COR-L47 (cell line): ENCODE results near the gene IFNLR1.
A peak's percentile ranks its signal among the peaks of the same experiment; 100 is the strongest.
"Not testable (repeated sequence)": the region's sequence is repeated elsewhere in the genome, so short reads cannot be mapped to it uniquely, and the experiment has no call there.

Experiments
- DNase-seq: peaks from one replicate; lab custom pipeline; 2025; lab: John Stamatoyannopoulos, UW

IFNLR1 gene

DNA sequence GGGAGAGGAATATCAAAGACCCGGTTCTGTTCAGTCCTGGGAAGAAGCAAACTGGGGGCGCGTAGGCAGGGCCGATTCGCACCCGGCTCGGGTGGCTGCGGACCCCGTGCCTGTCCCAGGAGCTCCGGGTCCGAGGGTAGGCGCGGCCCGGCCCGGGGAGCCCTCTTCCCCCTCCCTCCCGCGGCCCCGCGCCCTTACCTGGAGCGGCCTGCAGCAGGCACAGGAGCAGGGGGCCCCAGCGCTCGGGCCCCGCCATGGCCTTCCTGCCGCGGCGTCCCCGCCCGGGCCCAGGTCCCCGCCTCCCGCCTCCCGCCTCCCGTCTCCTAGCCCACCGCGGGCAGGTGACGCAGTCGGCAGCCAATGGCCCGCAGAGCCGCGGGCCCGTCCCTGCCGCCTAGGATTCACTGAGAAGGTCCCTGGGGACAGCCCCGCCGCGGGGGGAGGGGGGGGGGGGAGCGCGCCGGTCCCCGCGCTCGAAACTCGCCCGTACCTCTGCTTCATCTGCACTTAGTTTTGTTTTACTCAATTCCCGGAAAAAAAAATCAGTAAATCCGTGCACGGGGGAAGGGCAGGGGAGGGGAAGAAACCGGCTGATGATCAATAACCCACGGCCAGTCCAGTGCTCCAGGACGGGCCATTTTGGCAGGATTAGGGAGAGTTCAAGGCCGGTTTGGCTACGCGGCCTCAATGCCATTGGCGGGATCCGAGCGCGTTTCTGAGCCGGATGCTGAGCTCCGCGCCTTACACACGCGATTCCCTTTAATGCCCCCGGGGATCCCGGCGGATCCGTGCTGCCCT, at the start of gene IFNLR1:
Gene IFNLR1 (minus strand): TSS at position 297 of the 798 bp plus-strand sequence. CDS start 41 bp downstream, at position 256.
- DNase-seq = peak; percentile 71

DNA sequence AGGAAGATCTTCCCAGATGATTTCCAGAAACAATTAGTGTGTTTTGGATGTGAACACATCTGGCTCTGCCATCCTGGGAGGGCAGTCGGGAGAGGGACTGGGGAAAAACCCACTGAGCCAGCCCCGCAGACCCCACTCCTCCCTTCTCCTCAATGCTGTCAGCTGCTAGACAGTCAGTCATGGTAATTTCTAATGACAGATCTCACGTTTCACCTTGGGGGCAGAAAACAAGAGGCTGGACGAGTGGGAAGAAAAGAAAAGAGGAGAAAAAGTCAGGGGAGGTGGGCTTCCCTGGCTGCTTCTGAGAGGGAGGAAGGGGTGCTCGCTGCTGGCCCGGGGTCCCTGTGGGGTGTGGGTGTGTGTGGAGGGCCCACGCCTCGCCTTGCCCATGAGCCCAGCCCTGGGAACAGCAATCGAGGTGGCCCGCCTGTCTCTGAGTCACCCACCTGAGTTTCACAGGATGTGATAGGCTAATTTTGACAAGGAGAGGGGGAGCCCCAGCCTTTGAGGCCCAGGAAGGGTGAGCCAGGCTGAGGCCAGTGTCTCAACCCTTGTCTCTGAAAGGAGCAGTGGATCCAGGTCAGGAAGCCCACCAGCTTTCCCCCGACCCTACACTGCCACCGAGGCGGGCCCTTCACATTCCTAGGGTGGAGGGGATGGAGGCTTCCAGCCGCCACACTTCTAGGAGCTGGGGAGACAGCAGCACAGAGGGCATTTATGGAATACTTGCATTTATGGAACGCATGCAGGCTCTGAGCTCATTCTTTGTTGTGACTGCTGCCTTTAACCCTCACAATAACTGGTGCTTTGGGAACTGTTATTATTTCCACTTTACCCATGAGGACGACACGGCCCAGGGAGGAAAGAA, 49.1 kb upstream of the IFNLR1 start:
- DNase-seq = no peak

DNA sequence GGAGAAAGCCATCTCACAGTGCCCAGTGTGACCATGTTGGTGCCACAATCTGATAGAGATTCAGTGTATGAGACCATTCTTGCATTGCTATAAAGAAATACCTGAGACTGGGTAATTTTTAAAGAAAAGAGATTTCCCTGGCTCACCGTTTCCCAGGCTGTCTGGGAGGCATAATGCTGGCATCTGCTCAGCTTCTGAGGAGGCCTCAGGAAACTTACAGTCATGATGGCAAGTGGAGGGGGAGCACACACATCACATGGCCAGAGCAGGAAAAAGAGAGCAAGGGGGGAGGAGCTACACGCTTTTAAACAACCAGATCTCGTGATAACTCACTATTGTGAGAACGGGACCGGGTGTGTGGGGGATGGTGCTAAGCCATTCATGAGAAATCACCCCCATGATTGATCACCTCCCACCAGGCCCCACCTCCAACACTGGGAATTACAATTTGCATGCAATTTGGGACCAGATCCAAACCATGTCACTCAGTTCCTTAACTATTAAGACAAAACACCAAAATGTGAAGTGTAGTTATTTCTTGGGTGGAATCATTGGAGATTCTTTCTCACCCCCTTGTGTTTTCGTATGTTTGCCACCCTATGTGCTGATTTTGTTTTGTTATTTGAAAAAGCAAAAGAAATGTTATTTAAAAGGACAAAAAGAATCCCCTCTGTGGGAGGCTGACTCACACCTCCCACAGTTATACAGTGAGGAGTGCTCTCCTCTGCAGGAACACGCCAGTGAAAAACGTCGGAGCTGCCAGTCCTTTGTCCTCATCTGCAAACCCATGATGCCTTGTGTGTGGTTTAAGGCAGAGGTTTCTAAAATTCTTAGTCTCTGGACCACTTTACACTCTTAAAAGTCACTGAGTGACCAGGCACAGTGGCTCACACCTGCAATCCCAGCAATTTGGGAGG, 46.9 kb upstream of the IFNLR1 start:
- DNase-seq = no peak

DNA sequence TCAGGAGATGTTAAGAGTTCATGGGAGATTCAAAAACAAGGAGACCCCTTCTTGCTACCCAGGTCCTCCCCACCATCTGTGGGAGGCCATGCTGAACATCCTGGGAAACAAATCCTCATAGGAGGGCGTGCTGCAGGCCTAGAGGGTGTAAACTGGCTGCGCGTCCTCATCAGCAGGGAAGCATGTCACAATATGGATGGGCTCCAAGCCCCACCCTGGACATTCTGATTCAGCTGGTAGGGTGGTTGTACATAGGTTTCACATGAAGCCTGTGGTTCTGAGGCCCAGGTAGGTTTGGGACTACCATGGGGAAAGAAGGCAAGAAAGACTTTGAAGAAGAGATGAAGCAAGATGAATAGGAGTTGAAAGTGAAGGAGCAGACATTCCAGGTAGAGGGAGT, 44.6 kb upstream of the IFNLR1 start:
- no peak for DNase-seq

DNA sequence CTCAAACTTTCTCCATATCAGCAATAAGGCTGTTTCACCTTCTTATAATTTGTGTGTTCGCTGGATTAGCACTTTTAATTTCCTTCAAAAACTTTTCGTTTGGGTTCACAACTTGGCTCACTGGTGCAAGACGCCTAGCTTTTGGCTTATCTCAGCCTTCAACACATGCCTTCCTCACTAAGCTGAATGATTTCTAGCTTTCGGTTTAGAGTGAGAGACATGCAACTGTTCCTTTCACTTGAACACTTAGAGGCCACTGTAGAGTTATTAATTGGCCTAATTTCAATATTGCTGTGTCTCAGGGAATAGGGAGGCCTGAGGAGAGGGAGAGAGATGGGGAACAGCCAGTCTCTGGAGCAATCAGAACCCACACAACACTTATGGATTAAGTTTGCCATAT, 41.2 kb upstream of the IFNLR1 start:
- no peak for DNase-seq

DNA sequence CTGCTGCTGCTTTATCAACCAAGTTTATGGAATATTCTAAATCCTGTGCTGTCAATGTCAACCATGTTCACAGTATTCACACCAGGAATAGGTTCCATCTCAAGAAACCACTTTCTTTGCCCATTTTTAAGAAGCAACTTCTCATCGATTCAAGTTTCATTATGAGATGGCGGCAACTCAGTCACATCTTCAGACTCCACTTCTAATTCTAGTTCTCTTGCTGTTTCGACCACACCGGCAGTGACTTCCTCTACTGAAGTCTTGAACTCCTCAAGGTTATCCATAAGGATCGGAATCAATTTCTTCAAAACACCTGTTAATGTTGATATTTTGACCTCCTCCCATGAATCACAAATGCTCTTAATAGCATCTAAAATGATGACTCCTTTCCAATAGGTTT, 39.7 kb upstream of the IFNLR1 start:
- no peak for DNase-seq

DNA sequence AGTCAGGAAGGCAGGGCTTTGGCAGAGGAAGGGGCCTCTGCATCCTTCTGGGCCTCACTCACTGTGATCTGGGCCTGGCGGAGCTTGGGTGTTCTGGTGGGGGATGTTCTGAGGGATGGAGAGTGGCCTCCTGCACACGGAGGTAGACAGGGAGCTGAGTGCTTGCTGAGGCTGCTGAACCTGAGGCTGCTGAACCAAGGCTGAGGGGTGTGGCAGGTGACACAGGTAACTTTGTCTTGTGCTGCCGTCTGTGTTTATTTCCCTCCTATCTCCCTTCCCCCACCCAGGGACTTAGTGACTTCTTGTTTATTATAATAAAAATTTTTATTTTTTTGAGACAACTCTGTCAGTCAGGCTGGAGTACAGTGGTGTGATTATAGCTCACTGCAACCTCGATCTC, 37.7 kb upstream of the IFNLR1 start:
- DNase-seq = no peak

DNA sequence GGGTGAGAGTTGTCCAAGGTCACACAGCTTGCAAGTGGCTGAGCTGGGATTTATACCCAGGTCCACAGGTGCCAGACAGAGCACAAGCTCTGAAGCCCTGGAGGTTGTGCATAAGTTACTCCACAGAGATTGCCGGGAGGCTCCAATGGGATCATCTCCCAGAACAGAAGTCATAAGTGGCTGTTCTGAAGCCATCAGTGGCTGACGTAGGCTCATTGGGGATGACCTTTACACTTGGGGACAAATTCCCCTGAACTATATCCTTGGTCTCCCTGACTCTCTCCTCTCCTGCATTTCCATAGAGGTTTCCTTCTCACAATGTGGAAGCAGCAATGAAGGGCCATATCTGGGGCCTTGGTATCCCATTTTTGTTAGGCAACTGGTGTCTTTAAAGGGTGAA, 37.0 kb upstream of the IFNLR1 start:
- DNase-seq = no peak

DNA sequence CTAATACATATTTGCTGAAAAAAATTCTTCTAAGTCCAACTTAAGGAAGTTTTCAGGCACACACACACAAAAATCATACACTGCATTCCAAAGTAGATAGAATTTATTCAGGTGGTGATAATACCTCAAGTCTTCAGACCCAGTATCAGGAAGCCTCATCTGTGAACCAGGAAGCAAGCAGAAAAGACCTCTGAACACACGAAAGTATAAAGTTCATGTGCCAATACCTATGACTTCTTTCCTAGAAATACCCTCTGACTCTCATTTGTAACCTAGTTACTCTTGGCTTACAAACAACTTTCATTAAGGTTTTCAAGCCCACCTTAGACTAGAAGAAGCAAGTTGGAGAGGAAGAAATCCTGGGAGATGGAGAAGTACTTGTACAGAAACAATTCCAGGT, 35.7 kb upstream of the IFNLR1 start:
- no peak for DNase-seq

DNA sequence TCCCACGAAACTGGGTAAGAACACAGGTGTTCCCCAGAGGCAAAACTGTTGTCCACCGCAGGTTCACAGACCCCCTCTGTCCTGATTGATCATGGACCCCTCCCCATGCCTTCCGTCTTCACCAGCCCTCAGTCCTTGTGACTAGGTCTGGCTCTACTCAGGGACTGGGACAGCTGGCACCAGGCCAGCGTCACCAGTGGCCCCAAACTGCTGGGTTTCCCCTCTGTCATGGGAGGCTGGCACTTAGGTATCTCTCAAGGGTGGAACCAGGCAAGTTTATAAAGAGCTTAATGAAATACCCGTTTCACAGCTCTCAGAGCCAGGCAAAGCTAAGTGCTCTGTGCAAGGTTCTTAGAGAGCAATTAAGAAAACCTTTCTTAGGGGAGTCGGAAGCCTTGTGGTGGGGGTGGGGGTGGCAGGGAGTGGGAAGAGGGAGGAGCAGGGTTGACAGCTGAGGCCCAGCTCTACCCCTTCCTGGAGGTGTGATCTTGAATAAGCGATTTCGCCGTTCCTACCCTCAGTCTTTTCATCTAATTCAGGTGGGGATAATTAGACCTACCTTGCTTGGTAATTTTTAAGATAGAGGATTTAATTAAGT, 35.0 kb upstream of the IFNLR1 start:
- DNase-seq = no peak

DNA sequence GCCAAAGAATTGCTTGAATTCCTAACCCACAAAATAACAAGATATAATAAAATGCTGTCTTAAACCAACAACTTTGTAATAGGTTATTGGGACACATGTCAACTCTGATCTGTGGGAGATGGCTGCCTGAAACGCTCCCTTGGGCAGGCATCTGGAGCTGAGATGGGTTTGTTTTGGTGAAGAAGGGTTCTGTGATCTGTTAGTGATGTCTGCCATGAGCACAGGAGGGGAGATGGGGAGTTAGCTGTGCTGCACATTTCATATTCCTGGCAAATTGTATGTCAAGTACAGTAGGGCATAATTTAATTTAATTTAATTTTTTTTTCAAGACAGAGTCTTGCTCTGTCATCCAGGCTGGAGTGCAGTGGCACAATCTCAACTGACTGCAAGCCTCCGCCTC, 34.2 kb upstream of the IFNLR1 start:
- DNase-seq = no peak

DNA sequence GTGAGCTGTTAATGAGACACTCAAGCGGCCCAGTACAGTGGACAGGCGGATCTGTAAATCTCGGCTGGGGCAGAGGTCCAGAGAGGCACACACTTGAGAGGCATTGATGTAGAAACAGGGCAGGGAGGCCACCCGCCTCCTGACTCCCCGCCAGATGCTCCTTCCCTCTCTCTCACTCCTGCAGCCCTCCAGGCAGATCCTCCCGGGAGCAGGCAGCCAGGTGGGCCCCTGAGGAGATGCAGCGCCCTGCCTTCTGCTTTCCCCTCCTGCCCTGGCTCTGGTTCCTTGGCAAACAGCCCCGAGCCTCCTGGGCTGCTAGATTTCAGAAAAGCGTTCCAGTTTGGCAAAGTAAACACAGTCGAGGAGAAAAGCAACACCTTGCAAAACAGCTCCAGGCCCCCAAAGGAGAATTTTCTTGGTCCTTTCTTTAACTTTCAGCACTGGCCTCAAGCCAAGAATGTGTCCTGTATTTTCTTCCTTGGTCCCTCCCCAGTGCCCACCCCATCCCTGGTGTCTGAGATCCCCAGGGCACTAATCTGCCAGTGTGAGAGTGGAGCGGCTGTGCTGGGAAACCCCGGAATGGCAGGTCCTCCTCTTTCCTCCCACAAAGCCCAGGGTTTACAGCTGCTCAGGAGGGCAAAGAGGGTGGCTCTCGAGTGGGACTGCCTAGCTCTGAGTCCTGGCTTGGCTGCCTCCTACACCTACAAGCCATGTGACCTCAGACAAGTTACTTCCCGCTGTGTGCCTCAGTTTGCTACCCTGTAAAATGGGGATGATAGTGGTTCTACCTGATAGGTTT, 29.4 kb upstream of the IFNLR1 start:
- peak; percentile 57 for DNase-seq

DNA sequence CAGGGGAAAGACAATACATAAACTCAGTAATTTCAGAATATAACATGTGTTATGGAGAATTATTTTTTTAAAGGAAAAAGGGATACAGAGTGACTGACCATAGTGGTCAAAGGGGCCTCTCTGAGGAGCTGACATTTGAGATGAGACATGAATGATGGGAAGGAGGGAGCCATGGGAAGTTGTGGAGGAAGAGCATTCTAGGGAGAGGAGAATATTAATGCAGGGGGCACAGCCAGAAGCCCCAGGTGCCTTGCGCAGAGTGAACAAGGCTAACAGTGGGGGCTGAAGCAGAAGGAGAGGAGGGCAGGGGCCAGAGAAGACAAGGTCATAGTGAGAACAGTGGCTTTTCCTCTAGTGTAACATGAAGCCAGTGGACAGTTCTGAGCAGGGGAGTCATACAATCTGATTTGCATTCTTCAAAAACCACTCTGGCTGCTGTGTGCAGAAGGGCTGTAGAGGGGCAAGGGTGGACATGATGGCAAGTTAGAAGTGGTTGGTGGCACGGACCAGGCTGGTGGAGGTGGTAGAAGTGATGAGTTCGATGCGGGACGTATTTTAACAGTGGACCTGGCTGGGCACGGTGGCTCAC, 28.2 kb upstream of the IFNLR1 start:
- DNase-seq = no peak

DNA sequence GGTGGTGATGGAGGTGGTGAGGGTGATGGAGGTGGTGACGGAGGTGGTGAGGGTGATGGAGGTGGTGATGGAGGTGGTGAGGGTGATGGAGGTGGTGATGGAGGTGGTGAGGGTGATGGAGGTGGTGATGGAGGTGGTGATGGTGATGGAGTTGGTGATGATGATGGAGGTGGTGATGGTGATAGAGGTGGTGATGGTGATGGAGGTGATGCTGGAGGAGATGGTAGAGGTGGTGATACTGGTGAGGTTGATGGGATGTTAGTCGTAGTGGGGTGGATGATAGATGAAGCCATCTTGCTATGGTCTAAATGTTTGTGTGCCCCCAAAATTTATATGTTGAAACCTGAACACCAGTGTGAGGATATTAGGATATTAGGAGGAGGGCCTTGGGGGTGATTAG, 25.3 kb upstream of the IFNLR1 start:
- no peak for DNase-seq

DNA sequence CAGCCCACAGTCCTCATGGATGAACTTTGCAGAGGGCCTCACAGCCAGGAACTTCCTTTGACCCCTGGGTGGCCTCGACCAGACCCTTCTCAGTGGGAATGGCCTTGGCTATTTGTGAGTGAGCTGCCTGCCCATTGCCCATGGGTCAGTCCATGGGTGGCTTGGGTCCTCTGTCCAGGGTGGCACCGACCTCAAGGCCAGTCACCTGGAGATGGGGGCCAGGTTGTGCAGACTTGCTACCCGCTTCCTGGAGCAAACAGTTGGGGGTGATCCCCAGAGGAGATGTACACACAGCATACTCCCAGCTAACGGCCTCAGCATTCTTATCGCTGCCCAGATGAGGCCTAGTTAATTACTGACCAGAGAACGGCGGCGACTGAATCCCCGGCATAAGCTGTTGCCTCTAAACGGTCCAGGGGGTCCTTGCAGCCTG, 23.1 kb upstream of the IFNLR1 start:
- DNase-seq = no peak

DNA sequence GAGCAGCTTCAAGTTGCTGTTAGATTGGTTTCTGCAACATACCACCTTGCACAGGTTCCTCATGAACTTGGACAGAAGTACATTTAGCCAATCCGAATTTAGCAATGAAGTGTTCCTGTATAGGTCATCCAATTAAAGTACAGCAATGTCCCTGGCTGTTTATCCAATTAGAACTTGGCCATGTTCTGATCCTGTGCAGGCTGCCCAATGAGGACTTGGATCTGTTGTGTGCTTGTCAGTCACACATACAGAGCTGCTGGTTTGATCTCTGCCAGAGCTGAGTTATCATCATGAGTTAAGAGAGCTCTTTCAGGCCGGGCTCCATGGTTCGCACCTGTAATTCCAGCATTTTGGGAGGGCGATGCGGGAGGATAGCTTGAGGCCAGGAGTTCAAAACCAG, 22.0 kb upstream of the IFNLR1 start:
- DNase-seq = no peak

DNA sequence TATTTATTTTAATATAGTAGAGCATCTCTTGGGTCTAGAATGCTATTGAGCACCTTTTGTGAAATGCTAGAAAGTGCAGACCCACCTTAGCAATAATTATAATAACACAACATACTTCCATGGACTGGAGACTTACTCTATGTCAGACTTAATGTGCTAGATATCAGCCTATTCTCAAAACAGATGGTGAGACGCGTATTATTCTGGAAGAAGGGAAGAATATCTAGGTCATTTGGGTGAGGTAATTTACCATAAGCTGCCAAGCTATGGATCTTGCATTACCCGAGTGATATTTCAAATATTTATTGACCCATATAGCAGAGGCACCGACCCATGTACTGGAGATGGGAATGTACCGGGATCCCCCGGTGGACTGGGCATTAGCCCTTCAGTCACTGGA, 20.6 kb upstream of the IFNLR1 start:
- DNase-seq = no peak

DNA sequence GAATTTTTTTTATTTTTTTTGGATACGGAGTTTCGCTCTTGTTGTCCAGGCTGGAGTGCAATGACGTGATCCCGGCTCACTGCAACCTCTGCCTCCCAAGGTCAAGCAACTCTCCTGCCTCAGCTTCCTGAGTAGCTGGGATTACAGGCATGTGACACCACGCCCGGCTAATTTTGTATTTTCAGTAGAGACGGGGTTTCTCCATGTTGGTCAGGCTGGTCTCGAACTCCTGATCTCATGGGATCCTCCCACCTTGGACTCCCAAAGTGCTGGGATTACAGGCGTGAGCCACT, 20.3 kb upstream of the IFNLR1 start:
- not testable (repeated sequence) for DNase-seq

DNA sequence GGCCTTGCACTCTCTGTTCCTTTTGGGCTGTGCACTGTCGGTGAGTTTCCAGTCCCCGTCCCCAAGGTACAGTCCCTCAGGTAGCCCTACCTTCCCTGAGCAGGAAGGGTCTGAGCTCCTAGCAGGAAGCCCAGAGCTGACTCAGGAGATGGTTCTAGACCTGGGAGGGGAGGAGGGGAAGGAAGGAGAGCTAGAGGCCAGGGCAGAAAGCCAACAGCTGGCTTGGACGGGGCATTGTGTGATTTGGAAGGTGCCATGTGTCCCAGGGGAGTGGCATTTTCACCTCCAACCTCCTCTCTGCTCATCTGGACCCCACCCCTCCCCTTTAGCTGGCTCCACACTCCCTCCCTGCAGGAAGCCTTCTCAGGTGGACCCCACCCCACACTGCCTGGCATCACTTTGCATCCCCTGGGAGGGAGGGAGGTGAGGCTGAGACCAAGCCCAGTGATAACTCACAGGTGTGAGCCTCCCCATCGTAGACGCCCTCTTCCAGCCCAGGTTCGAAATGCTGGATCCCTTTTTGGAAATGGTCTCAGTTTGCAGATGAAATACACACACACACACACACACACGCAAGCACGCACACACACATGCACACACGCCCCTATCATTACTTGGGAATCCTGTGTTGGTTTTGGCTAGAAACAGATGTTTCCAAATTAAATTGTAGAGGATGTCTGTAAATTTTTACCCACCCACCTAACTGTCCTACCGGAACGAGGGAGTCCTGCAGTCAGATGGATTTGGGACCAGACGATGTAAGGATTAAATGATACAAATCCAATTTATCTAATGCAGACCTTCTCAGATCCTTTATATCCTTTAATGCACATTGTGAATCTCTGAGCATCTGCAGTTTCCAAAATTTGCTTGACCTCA, 19.7 kb upstream of the IFNLR1 start:
- DNase-seq = no peak

DNA sequence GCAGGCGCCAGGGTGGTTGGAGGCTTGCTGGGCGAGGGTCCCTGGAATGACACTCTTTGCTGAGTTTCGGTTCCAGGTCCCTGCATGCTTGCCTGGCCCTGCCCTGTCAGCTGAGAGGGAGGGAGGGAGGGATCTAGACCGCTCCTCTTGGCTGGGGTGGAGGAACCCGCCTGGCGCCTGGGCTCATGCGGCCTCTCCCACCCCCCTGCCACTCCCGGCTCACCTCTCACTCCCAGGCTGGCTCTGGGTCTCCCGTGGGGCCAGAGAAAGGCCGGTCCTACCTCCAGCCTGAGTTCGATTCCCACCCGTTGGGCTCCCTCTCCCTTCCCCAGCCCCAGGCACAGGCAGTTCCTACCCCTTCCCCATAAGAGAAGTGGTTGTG, 19.0 kb upstream of the IFNLR1 start:
- no peak for DNase-seq
